ENCODE data around the gene OXGR1. TPM values are rescaled to one million over a fixed set of nuclear protein-coding genes. Genes with fewer than 3 reads are reported as not detected.
"Not testable (repeated sequence)": the region's sequence is repeated elsewhere in the genome, so short reads cannot be mapped to it uniquely, and the experiment has no call there.

OXGR1 gene
- total RNA-seq, 2 donors from 2014 or later, result 1.3 to 2.1 TPM

- no peak for TF ChIP-seq CTCF (IDR thresholded peaks at IDR 0.05)
- Histone ChIP-seq H3K4me1 (no peaks in the 10 kb centered on the region), H3K4me3 (no peak overlapping the region), H3K27me3 (no peaks in the 10 kb centered on the region), H3K27ac (no peak overlapping the region), H3K9ac (ENCODE audit: low read depth in 2 of 2, low read length in 2 of 2) (no peak overlapping the region), H3K9me3 (no peaks in the 10 kb centered on the region), H3K36me3 (no peaks in the 10 kb centered on the region)
- no peak for DNase-seq
- intact Hi-C loops (cut with DNase I), result no loop called here
Measured at GRCh38 chr13:97026531-97027161, 32.4 kb upstream of the OXGR1 start.

GRCh38 chr13:97023812-97024211, 29.5 kb upstream of the OXGR1 start:
- not testable (repeated sequence) for H3K4me1 ChIP-seq; H3K9me3 ChIP-seq; H3K27me3 ChIP-seq; H3K36me3 ChIP-seq; H3K27ac ChIP-seq; DNase-seq; H3K4me3 ChIP-seq; H3K9ac ChIP-seq (ENCODE audit: low read depth in 2 of 2, low read length in 2 of 2)
- intact Hi-C loops (cut with DNase I), result loop anchor here (5.0 kb wide), 1 partner anchor 333 kb away; no protein-coding TSS in a partner anchor

- H3K36me3 ChIP-seq, result no peaks in the 10 kb centered on the region
- no peak for TF ChIP-seq CTCF (IDR thresholded peaks at IDR 0.05)
- H3K4me1 ChIP-seq, result no peaks in the 10 kb centered on the region
- no peaks in the 10 kb centered on the region for H3K27me3 ChIP-seq
- intact Hi-C loops (cut with DNase I), result loop anchor here (5.0 kb wide), 1 partner anchor 334 kb away; no protein-coding TSS in a partner anchor
- no peak overlapping the region for H3K27ac ChIP-seq
- no peak for DNase-seq
- H3K9me3 ChIP-seq, result no peaks in the 10 kb centered on the region
- H3K4me3 ChIP-seq, result no peak overlapping the region
- no peak overlapping the region for H3K9ac ChIP-seq (ENCODE audit: low read depth in 2 of 2, low read length in 2 of 2)
Measured at GRCh38 chr13:97023117-97023516, 28.8 kb upstream of the OXGR1 start.

- Histone ChIP-seq H3K4me1 (no peaks in the 10 kb centered on the region), H3K4me3 (no peak overlapping the region), H3K36me3 (no peaks in the 10 kb centered on the region), H3K9me3 (no peaks in the 10 kb centered on the region), H3K27me3 (no peaks in the 10 kb centered on the region), H3K27ac (no peak overlapping the region), H3K9ac (ENCODE audit: low read depth in 2 of 2, low read length in 2 of 2) (no peak overlapping the region)
- no peak for TF ChIP-seq CTCF (IDR thresholded peaks at IDR 0.05)
- intact Hi-C loops (cut with DNase I), result loop anchor here (5.0 kb wide), 1 partner anchor 336 kb away; no protein-coding TSS in a partner anchor
- no peak for DNase-seq
Measured at GRCh38 chr13:97021241-97021640, 27.0 kb upstream of the OXGR1 start.

- Histone ChIP-seq H3K27ac (no peak overlapping the region), H3K9me3 (no peaks in the 10 kb centered on the region), H3K4me3 (no peak overlapping the region), H3K4me1 (no peaks in the 10 kb centered on the region), H3K27me3 (no peaks in the 10 kb centered on the region), H3K9ac (ENCODE audit: low read depth in 2 of 2, low read length in 2 of 2) (no peak overlapping the region), H3K36me3 (no peaks in the 10 kb centered on the region)
- no peak for DNase-seq
- TF ChIP-seq CTCF (IDR thresholded peaks at IDR 0.05), result no peak
- intact Hi-C loops (cut with DNase I), result loop anchor here (5.0 kb wide), 1 partner anchor 337 kb away; no protein-coding TSS in a partner anchor
Measured at GRCh38 chr13:97020689-97021240, 26.5 kb upstream of the OXGR1 start.

- Histone ChIP-seq H3K9me3 (no peaks in the 10 kb centered on the region), H3K4me1 (no peaks in the 10 kb centered on the region), H3K27ac (no peak overlapping the region), H3K36me3 (no peaks in the 10 kb centered on the region), H3K4me3 (no peak overlapping the region), H3K27me3 (no peaks in the 10 kb centered on the region), H3K9ac (ENCODE audit: low read depth in 2 of 2, low read length in 2 of 2) (no peak overlapping the region)
- no peak for DNase-seq
- intact Hi-C loops (cut with DNase I), result loop anchor here (5.0 kb wide), 1 partner anchor 337 kb away; no protein-coding TSS in a partner anchor
- TF ChIP-seq CTCF (IDR thresholded peaks at IDR 0.05), result no peak
Measured at GRCh38 chr13:97020194-97020593, 25.9 kb upstream of the OXGR1 start.
